Adipose tissue (tissue), 3 donors: Measurements from ENCODE around the gene DNAJB5. TPM values are rescaled to one million over a fixed set of nuclear protein-coding genes. Genes with fewer than 3 reads are reported as not detected.

Experiments used
- H3K27ac ChIP-seq: one replicate; pipeline ENCODE4 v1.5.1; 2013; ENCODE audit warnings: low read depth, low read length
- WGBS, 3 donors: extraction: QIAGEN DNeasy Blood & Tissue Kit; methylation state at CpG; one replicate each; pipeline ENCODE4 v1.1.7; 2013; 5-methylcytosine and 5-hydroxymethylcytosine counted together
- polyA plus RNA-seq, 3 donors: library from polyadenylated mRNA; stranded (reverse); fragments of 200-250 nt; gene quantifications; one replicate each; pipeline ENCODE4 v1.2.3, GENCODE V29; 2013
- donor health status: healthy with polysubstance abuse.
- donor health status: Bipolar disorder and iron deficiency.
- donor health status: healthy.

Gene DNAJB5
- polyA plus RNA-seq, 3 donors = 2.3 to 9.3 (median 7.8) TPM

GRCh38 chr9:34980181-34980761 is 9.3 kb upstream of the DNAJB5 start:
- 55 to 72% (median 58%) methylated on average over 11 of the region's 11 CpGs for WGBS, 3 donors
- H3K27ac ChIP-seq = no peak overlapping the region

- H3K27ac ChIP-seq = no peak overlapping the region
- 43 to 78% (median 51%) methylated on average over 7 of the region's 7 CpGs for WGBS, 3 donors
Observed at GRCh38 chr9:34982361-34982760, 7.2 kb upstream of the DNAJB5 start.

- WGBS, 3 donors = 69 to 88% (median 79%) methylated on average over 2 of the region's 2 CpGs
- H3K27ac ChIP-seq = no peak overlapping the region
Observed at GRCh38 chr9:34983209-34983608, 6.3 kb upstream of the DNAJB5 start.

GRCh38 chr9:34984049-34984448 is 5.5 kb upstream of the DNAJB5 start:
- WGBS, 3 donors = 0 to 3% (median 0%) methylated on average over 1 of the region's 1 CpG
- no peak overlapping the region for H3K27ac ChIP-seq

GRCh38 chr9:34985311-34985899 is 4.1 kb upstream of the DNAJB5 start:
- no peak overlapping the region for H3K27ac ChIP-seq
- WGBS, 3 donors = 16 to 20% (median 18%) methylated on average over 7 of the region's 7 CpGs

GRCh38 chr9:34986540-34987047 is 3.0 kb upstream of the DNAJB5 start:
- no peak overlapping the region for H3K27ac ChIP-seq
- 36 to 45% (median 37%) methylated on average over 9 of the region's 9 CpGs for WGBS, 3 donors

GRCh38 chr9:34987160-34987901 is 2.2 kb upstream of the DNAJB5 start:
- WGBS, 3 donors = 53 to 81% (median 78%) methylated on average over 6 to 7 of the region's 7 CpGs
- H3K27ac ChIP-seq = no peak overlapping the region

- 18 to 27% (median 26%) methylated on average over 25 of the region's 25 CpGs for WGBS, 3 donors
- no peak overlapping the region for H3K27ac ChIP-seq
Observed at GRCh38 chr9:34988218-34989002, 1.1 kb upstream of the DNAJB5 start.

GRCh38 chr9:34989946-34990635 is 546 bp downstream of the DNAJB5 start:
- peak overlapping the region; percentile 29 for H3K27ac ChIP-seq
- WGBS, 3 donors = 6 to 18% (median 14%) methylated on average over 19 to 39 of the region's 39 CpGs

- 72 to 77% (median 73%) methylated on average over 7 of the region's 7 CpGs for WGBS, 3 donors
- no peak overlapping the region for H3K27ac ChIP-seq
Observed at GRCh38 chr9:34990908-34991606, 1.5 kb downstream of the DNAJB5 start.

- no peak overlapping the region for H3K27ac ChIP-seq
Observed at GRCh38 chr9:34991607-34992375, 2.2 kb downstream of the DNAJB5 start.

GRCh38 chr9:34992376-34992951 is 2.9 kb downstream of the DNAJB5 start:
- H3K27ac ChIP-seq = peak overlapping the region; percentile 76
- 69 to 81% (median 72%) methylated on average over 16 of the region's 16 CpGs for WGBS, 3 donors

More at GRCh38 chr9:34991607-34992375, 2.2 kb downstream of the DNAJB5 start:
- WGBS, 3 donors = 74 to 78% (median 76%) methylated on average over 13 to 15 of the region's 15 CpGs

GRCh38 chr9:34993502-34994259 is 4.1 kb downstream of the DNAJB5 start:
- peak overlapping the region; percentile 76 for H3K27ac ChIP-seq
- WGBS, 3 donors = 33 to 55% (median 38%) methylated on average over 9 to 10 of the region's 10 CpGs

- WGBS, 3 donors = 23 to 53% (median 35%) methylated on average over 4 of the region's 4 CpGs
- H3K27ac ChIP-seq = no peak overlapping the region
Observed at GRCh38 chr9:34994260-34994899, 4.8 kb downstream of the DNAJB5 start.

GRCh38 chr9:34994900-34995669 is 5.5 kb downstream of the DNAJB5 start:
- H3K27ac ChIP-seq = no peak overlapping the region
- 55 to 67% (median 66%) methylated on average over 7 of the region's 7 CpGs for WGBS, 3 donors
